Activated CD4-positive, CD25-positive, alpha-beta regulatory T cell treated with anti-CD3 and anti-CD28 coated beads, Interleukin-2, amount 50 U/mL, for 72 hours (primary cell): Measurements from ENCODE around the gene ANKRD10.

Experiments
- DNase-seq: peaks from one replicate; pipeline ENCODE4 v3.0.0; 2021

Gene ANKRD10

DNA sequence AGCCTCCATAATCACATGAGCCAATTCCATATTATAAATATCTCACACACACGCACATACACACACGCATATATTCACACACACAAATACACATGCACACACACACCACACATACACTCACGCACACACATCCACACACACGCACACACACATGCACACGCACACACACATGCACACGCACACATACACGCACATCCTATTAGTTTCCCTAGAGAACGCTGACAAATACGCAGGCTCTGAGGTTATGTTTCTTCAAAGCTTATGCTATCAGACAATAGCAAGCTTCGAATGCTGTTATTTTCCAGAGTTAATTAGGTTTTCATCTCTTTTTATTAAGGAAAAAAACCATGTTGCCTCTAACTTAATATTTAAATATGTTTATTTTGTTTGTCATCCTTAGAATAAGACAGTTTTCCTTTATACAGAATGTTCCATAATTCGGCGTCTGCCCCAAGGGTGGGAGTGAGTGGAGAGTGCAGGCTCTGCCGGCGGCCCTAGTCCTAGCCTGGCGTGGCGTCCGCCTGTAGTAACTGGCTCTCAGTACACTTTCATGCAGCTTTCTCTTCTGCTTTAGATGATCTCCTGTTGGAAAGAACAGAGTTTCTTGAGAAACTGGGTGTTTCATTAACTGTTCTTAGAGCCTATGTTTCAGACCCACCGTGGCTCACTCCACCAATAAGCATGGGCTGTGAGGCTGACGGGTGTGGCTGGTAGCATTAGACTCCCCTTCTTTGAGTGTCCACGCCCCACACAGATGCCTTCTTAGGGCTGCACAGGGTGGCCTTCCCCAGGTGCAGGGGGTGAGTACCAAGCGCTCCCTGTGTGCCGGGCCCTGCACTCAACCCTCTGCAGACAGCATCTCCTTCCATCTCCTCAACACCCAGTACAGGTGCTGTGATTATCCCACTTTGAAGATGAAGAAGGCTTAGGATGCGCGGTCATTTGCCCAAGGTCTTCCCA lies 30.4 kb upstream of the ANKRD10 start:
- DNase-seq, result no peak

- no peak for DNase-seq
Measured at GRCh38 chr13:110944121-110944967, 29.5 kb upstream of the ANKRD10 start.

GRCh38 chr13:110942248-110942981 lies 27.5 kb upstream of the ANKRD10 start:
- DNase-seq, result no peak

DNA sequence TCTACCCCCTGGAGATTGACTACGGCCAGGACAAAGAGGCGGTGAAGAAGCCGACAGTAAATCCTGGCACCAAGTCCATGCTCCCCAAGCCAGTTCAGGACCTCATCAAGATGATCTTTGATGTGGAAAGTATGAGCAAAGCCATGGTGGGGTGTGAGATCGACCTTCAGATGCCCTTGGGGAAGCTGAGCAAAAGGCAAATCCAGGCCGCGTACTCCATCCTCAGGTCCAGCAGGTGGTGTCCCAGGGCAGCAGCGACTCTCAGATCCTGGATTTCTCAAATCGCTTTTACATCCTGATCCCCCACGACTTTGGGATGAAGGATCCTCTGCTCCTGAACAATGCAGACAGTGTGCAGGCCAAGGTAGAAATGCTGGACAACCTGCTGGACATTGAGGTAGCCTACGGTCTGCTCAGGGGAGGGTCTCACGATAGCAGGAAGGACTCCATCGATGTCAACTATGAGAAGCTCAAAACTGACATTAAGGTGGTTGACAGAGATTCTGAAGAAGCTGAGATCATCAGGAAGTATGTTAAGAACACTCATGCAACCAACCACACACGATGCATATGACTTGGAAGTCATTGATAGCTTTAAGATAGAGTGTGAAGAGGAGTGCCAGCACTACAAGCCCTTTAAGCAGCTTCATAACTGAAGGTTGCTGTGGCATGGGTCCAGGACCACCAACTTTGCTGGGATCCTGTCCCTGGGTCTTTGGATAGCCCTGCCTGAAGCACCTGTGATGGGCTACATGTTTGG lies 24.0 kb upstream of the ANKRD10 start:
- no peak for DNase-seq

DNA sequence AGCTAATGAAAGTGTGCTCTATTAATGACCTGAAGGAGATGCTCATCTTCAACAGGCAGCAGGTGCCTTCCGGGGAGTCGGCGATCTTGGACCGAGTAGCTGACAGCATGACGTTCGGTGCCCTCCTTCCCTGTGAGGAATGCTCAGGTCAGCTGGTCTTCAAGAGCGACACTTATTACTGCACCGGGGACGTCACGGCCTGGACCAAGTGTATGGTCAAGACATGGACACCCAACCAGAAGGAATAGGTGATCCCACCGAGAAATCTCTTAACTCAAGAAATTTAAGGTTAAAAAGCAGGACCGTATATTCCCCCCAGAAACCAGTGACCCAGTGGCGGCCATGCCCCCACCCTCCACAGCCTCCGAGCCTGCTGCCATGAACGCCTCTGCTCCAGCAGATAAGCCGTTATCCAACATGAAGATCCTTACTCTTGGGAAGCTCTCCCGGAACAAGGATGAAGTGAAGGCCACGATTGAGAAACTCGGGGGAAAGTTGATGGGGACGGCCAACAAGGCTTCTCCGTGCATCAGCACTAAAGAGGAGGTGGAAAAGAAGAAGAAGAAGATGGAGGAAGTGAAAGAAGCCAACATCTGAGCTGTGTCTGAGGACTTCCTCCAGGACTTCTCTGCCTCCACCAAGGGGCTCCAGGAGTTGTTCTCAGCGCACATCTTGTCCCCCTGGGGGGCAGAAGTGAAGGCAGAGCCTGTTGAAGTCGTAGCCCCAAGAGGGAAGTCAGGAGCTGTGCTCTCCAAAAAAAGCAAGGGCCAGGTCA lies 22.8 kb upstream of the ANKRD10 start:
- DNase-seq, result no peak

GRCh38 chr13:110936519-110936918 lies 21.6 kb upstream of the ANKRD10 start:
- no peak for DNase-seq

DNA sequence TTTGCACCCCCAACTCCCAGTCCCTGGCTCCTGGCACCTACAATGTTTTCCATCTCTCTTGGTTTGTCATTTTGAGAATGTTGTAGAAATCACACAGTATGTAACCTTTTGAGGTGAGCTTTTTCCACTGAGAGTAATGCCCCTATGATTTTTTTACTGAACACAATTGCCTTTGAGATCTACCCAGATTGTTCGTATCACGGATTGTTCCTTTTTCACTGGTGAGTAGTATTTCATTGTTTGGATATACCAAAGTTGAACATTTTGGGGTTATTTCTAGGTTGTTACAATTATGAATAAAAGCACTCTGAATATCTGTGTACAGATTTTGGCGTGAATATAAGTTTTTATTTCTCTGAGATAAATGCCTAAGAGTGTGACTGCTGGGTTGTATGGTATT lies 17.7 kb upstream of the ANKRD10 start:
- DNase-seq, result no peak

- no peak for DNase-seq
Measured at GRCh38 chr13:110929104-110929777, 14.4 kb upstream of the ANKRD10 start.

DNA sequence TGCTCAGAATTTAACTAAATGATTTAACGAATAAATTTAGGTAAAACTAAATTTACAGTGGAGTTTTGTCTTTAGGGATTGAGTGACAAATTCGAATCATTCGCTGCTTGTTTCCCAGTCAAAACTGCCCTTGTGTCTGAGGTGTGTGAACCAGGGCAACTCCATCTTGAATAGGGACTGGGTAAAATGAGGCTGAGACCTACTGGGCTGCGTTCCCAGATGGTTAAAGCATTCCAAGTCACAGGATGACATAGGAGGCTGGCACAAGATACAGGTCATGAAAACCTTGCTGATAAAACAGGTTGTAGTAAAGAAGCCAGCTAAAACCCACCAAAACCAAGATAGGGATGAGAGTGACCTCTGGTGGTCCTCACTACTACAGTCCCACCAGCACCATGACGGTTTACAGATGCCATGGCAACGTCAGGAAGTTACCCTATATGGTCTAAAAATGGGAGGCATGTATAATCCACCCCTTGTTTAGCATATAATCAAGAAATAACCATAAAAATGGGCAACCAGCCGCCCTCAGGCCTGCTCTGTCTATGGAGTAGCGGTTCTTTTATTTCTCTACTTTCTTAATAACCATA lies 10.2 kb upstream of the ANKRD10 start:
- DNase-seq, result no peak

GRCh38 chr13:110924639-110924934 lies 9.7 kb upstream of the ANKRD10 start:
- DNase-seq, result no peak

- DNase-seq, result no peak
Measured at GRCh38 chr13:110923777-110924638, 9.1 kb upstream of the ANKRD10 start.

DNA sequence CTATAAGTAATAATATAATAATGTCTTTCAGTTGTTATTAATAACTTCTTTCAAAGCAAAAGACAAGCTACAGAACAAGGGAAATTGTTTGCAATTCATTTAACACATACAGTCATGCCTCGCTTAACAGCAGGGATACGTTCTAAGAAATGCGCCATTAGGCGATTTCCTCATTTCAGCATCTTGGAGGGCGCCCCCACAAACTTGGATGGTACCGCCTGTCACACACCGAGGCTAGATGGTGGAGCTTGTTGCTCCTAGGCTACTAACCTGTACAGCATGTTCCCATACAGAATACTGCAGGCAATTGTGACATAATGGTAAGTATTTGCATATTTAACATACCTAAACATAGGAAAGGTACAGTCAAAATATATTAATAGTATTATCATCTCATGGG lies 8.2 kb upstream of the ANKRD10 start:
- DNase-seq, result no peak

DNA sequence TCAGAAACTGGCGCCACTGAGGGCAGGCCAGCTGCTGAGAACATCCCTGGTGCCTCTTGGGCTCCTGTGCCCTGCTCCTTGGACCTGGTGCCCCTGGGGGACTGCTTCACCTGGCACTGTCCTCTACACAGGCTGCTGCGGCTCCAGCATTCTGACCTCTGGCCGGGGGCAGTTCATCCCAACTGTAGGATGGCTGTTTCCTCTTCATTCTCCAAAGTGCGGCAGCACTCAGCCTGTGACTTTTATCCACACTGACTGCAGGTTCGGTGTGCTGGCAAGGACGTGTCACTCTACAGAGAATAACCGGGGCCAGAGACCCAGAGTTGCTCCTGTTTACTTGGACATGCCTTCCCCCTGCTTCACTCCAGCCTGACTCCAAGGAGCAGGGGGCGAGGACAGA lies 7.6 kb upstream of the ANKRD10 start:
- no peak for DNase-seq

DNA sequence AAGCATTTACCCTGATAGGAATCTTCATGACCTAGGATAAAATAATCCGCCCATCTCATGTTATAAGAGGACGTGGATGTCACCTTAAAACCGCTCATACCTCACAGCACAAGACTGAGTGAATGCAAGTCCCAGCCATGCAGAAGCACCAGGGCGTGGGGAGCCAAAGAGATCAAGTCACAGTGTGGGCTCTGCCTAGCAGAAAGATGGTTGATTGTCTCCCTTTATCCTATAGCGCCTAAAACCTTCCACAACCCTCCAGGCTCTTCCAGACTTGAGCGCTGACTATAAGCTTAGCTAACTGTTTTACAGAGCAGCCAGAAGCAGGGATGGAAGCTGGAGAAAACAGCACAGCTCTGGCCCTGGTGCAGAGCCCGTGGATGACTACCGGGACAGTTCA lies 6.8 kb upstream of the ANKRD10 start:
- no peak for DNase-seq

- DNase-seq, result no peak
Measured at GRCh38 chr13:110921209-110921608, 6.3 kb upstream of the ANKRD10 start.

GRCh38 chr13:110920038-110920437 lies 5.2 kb upstream of the ANKRD10 start:
- DNase-seq, result no peak

GRCh38 chr13:110916301-110917142 lies 1.7 kb upstream of the ANKRD10 start:
- DNase-seq, result no peak

DNA sequence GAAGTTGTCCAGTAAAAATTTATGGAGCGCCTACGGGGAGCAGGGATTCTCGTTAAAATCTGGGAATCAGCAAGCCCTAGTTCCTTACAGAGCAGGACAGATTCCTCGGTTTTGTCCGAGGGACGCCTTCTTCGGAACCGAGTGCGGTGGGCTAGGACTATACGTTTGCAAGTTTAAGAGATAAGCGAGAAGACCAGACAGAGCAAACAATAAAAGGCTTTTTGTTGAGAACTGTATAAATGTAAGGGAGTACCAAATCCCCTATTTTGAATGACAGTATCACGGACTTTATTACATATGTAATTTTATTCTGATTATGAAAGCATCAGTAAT lies 971 bp upstream of the ANKRD10 start:
- DNase-seq, result no peak
